ENCODE data around the gene CBLB. TPM values are rescaled to one million over a fixed set of nuclear protein-coding genes. Genes with fewer than 3 reads are reported as not detected.

Gene CBLB
- total RNA-seq, 1 experiment from 2014 or later, result 34.3 TPM

- H3K36me3 Mint-ChIP-seq (ENCODE audit: insufficient read depth, unreplicated experiment), result no peaks in the 10 kb centered on the region
These were observed 77.7 kb downstream of the CBLB start for GRCh38 chr3:105791131-105791530.

DNA sequence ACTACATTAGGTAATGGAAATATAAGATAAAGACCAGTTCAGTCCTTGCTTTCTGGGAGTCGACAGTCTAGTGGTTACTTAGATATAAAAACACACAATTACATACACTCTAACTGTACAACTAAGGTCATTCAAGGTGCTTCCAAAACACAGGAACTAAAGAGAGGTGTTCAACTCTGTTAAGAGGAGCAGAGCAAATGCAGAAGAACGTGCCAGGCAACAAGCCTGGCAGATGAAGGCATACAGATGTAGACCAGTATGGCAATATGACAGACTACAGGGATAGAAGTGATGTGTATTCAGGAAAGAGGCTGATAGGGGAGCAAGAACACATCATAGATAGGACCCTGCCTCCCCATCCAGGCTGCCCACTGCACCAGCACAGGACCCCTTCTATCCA, 78.3 kb downstream of the CBLB start:
- H3K27me3 Mint-ChIP-seq (ENCODE audit: insufficient read depth, unreplicated experiment), result no peaks in the 10 kb centered on the region
- no peak overlapping the region for H3K27ac Mint-ChIP-seq (ENCODE audit: unreplicated experiment)
- H3K4me1 Mint-ChIP-seq (ENCODE audit: low read depth, unreplicated experiment), result peaks cover 6% of the 10 kb centered on the region
- intact Hi-C loops (cut with micrococcal nuclease; ENCODE audit: unreplicated experiment), result no loop called here
- CTCF ChIA-PET, result no interaction called here
- TF ChIP-seq, protein P1, sequence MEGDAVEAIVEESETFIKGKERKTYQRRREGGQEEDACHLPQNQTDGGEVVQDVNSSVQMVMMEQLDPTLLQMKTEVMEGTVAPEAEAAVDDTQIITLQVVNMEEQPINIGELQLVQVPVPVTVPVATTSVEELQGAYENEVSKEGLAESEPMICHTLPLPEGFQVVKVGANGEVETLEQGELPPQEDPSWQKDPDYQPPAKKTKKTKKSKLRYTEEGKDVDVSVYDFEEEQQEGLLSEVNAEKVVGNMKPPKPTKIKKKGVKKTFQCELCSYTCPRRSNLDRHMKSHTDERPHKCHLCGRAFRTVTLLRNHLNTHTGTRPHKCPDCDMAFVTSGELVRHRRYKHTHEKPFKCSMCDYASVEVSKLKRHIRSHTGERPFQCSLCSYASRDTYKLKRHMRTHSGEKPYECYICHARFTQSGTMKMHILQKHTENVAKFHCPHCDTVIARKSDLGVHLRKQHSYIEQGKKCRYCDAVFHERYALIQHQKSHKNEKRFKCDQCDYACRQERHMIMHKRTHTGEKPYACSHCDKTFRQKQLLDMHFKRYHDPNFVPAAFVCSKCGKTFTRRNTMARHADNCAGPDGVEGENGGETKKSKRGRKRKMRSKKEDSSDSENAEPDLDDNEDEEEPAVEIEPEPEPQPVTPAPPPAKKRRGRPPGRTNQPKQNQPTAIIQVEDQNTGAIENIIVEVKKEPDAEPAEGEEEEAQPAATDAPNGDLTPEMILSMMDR (IDR thresholded peaks at IDR 0.05; ENCODE audit: insufficient read depth in 1 of 2, low read depth in 1 of 2, low read length in 1 of 2, severe bottlenecking in 1 of 2, unreplicated experiment in 1 of 2), result no peak
- H3K9me3 Mint-ChIP-seq (ENCODE audit: unreplicated experiment), result no peaks in the 10 kb centered on the region
- no peaks in the 10 kb centered on the region for H3K27me3 ChIP-seq (replicated peaks; ENCODE audit: control insufficient read depth, insufficient read depth, low read length)
- no peaks in the 10 kb centered on the region for H3K36me3 ChIP-seq (ENCODE audit: control insufficient read depth, insufficient read depth, low read length)
- no peak for DNase-seq
- H3K36me3 Mint-ChIP-seq (ENCODE audit: insufficient read depth, unreplicated experiment), result no peaks in the 10 kb centered on the region
- POLR2A ChIA-PET, result no interaction called here
- H3K4me3 ChIP-seq (ENCODE audit: low read depth, low read length), result no peak overlapping the region
- H3K4me3 Mint-ChIP-seq (ENCODE audit: unreplicated experiment), result no peak overlapping the region
- 0 out of 2 replicates have a peak, but pooled peaks cover 3% of the 10 kb centered on the region for H3K4me1 ChIP-seq
- no peaks in the 10 kb centered on the region for H3K9me3 ChIP-seq
- BruUV-seq (replicated peaks), result no TSS peak

More at GRCh38 chr3:105791131-105791530, 77.7 kb downstream of the CBLB start:
- H3K27me3 Mint-ChIP-seq (ENCODE audit: insufficient read depth, unreplicated experiment), result no peaks in the 10 kb centered on the region
- Histone ChIP-seq H3K4me1 (0 out of 2 replicates have a peak, but pooled peaks cover 3% of the 10 kb centered on the region), H3K27me3 (replicated peaks; ENCODE audit: control insufficient read depth, insufficient read depth, low read length) (no peaks in the 10 kb centered on the region), H3K9me3 (no peaks in the 10 kb centered on the region), H3K4me3 (ENCODE audit: low read depth, low read length) (no peak overlapping the region), H3K36me3 (ENCODE audit: control insufficient read depth, insufficient read depth, low read length) (no peaks in the 10 kb centered on the region)
- TF ChIP-seq, protein P1 (IDR thresholded peaks at IDR 0.05; ENCODE audit: insufficient read depth in 1 of 2, low read depth in 1 of 2, low read length in 1 of 2, severe bottlenecking in 1 of 2, unreplicated experiment in 1 of 2), result no peak
- DNase-seq, result no peak
- no peak overlapping the region for H3K27ac Mint-ChIP-seq (ENCODE audit: unreplicated experiment)
- intact Hi-C loops (cut with micrococcal nuclease; ENCODE audit: unreplicated experiment), result no loop called here
- CTCF ChIA-PET, result no interaction called here
- BruUV-seq (replicated peaks), result no TSS peak
- POLR2A ChIA-PET, result no interaction called here
- no peaks in the 10 kb centered on the region for H3K9me3 Mint-ChIP-seq (ENCODE audit: unreplicated experiment)
- peaks cover 6% of the 10 kb centered on the region for H3K4me1 Mint-ChIP-seq (ENCODE audit: low read depth, unreplicated experiment)
- no peak overlapping the region for H3K4me3 Mint-ChIP-seq (ENCODE audit: unreplicated experiment)

- Mint-ChIP-seq H3K4me3 (ENCODE audit: unreplicated experiment) (no peak overlapping the region), H3K27me3 (ENCODE audit: insufficient read depth, unreplicated experiment) (no peaks in the 10 kb centered on the region), H3K4me1 (ENCODE audit: low read depth, unreplicated experiment) (peaks cover 6% of the 10 kb centered on the region), H3K36me3 (ENCODE audit: insufficient read depth, unreplicated experiment) (no peaks in the 10 kb centered on the region), H3K9me3 (ENCODE audit: unreplicated experiment) (no peaks in the 10 kb centered on the region), H3K27ac (ENCODE audit: unreplicated experiment) (no peak overlapping the region)
- CTCF ChIA-PET, result interaction anchor here (1.1 kb wide), 1 partner anchor 12 kb away, joined by 3 read pairs; no protein-coding TSS in a partner anchor
- DNase-seq, result no peak
- BruUV-seq (replicated peaks), result no TSS peak
- Histone ChIP-seq H3K36me3 (ENCODE audit: control insufficient read depth, insufficient read depth, low read length) (no peaks in the 10 kb centered on the region), H3K9me3 (no peaks in the 10 kb centered on the region), H3K4me1 (0 out of 2 replicates have a peak, but pooled peaks cover 3% of the 10 kb centered on the region), H3K27me3 (replicated peaks; ENCODE audit: control insufficient read depth, insufficient read depth, low read length) (no peaks in the 10 kb centered on the region), H3K4me3 (ENCODE audit: low read depth, low read length) (no peak overlapping the region)
- TF ChIP-seq, protein P1 (IDR thresholded peaks at IDR 0.05; ENCODE audit: insufficient read depth in 1 of 2, low read depth in 1 of 2, low read length in 1 of 2, severe bottlenecking in 1 of 2, unreplicated experiment in 1 of 2), result no peak
- intact Hi-C loops (cut with micrococcal nuclease; ENCODE audit: unreplicated experiment), result no loop called here
- POLR2A ChIA-PET, result no interaction called here
These were observed 80.2 kb downstream of the CBLB start for GRCh38 chr3:105788593-105788992.

All from Caco-2 (cell line).